ENCODE measurements around the gene ADGRV1.

- TF ChIP-seq CTCF (conservative IDR thresholded peaks at IDR 0.05; ENCODE audit: low read depth, low read length) = no peak
- no peak for TF ChIP-seq EZH2 (IDR thresholded peaks at IDR 0.05; ENCODE audit: borderline replicate concordance, low read depth, low read length, poor library complexity, severe bottlenecking)
Observed at GRCh38 chr5:90875456-90875855, 316.9 kb downstream of the ADGRV1 start.

Data from A673 (cell line).